ENCODE results near the gene TLE7. TPM values are rescaled to one million over a fixed set of nuclear protein-coding genes. Genes with fewer than 3 reads are reported as not detected.

Gene TLE7
- total RNA-seq, 1 experiment from 2014 or later: not detected

- Histone ChIP-seq H4K8ac (replicated peaks; ENCODE audit: insufficient read length, low read depth, low read length) (no peak overlapping the region), H2BK120ac (ENCODE audit: low read depth, low read length, poor library complexity, severe bottlenecking) (no peak overlapping the region), H3K18ac (ENCODE audit: insufficient read length, low read depth, low read length) (no peak overlapping the region), H2AK5ac (ENCODE audit: insufficient read length, low read length) (no peak overlapping the region), H3K4me1 (ENCODE audit: insufficient read depth, low read length) (no peaks in the 10 kb centered on the region), H3K56ac (ENCODE audit: insufficient read length, low read depth, low read length) (no peak overlapping the region), H3K23ac (ENCODE audit: insufficient read length, low read depth, low read length) (no peak overlapping the region), H3K9ac (ENCODE audit: extremely low read depth, insufficient read length, low read length) (no peak overlapping the region), H2BK12ac (ENCODE audit: insufficient read length, low read depth, low read length) (no peak overlapping the region), H3K23me2 (ENCODE audit: insufficient read length, low read depth, low read length, poor library complexity, severe bottlenecking) (peaks cover 6% of the 10 kb centered on the region), H3K14ac (ENCODE audit: insufficient read depth, low read length) (no peak overlapping the region; the same call in 1 of the 2 replicates), H4K91ac (ENCODE audit: insufficient read length, low read depth, low read length) (no peak overlapping the region), H3K4ac (ENCODE audit: low read depth, low read length) (no peak overlapping the region), H3T11ph (ENCODE audit: low read length) (no peak overlapping the region), H3K9me3 (ENCODE audit: control insufficient read depth, low read depth, low read length) (no peaks in the 10 kb centered on the region), H3K27me3 (ENCODE audit: insufficient read depth, low read length) (no peaks in the 10 kb centered on the region), H4K20me1 (ENCODE audit: control insufficient read depth, insufficient read depth, insufficient read length) (no peaks in the 10 kb centered on the region), H3K4me2 (ENCODE audit: insufficient read depth, insufficient read length, low read length) (no peak overlapping the region), H2AFZ (ENCODE audit: low read length) (no peak overlapping the region), H3K27ac (ENCODE audit: insufficient read length, low read depth, low read length) (no peak overlapping the region), H2BK20ac (ENCODE audit: low read depth, low read length, poor library complexity, severe bottlenecking) (no peak overlapping the region), H2BK5ac (ENCODE audit: insufficient read length, low read length) (no peak overlapping the region), H4K5ac (ENCODE audit: insufficient read length, low read depth, low read length) (no peak overlapping the region), H3K79me2 (ENCODE audit: insufficient read depth, low read length) (no peaks in the 10 kb centered on the region), H3K79me1 (ENCODE audit: insufficient read depth, low read depth, low read length, poor library complexity, severe bottlenecking) (no peaks in the 10 kb centered on the region), H2BK15ac (ENCODE audit: low read depth, low read length) (no peak overlapping the region)
- Mint-ChIP-seq H3K4me1 (peaks cover 8 to 9% of the 10 kb centered on the region in 2 experiments), H3K27ac (no peak overlapping the region), H3K9me3 (no peaks in the 10 kb centered on the region), H3K27me3 (ENCODE audit: low read depth) (peaks cover 24% of the 10 kb centered on the region), H3K36me3 (ENCODE audit: insufficient read depth in 1 of 3, low read depth in 3 of 3) (no peaks in the 10 kb centered on the region; a peak in 1 of 7 replicates), H3K4me3 (no peak overlapping the region)
- DNase-seq: no peak
- WGBS (ENCODE audit: extremely low coverage, insufficient read length, low lambda C conversion rate): no CpG with 5 or more reads among the region's 4 CpGs
- TF ChIP-seq, protein P1, sequence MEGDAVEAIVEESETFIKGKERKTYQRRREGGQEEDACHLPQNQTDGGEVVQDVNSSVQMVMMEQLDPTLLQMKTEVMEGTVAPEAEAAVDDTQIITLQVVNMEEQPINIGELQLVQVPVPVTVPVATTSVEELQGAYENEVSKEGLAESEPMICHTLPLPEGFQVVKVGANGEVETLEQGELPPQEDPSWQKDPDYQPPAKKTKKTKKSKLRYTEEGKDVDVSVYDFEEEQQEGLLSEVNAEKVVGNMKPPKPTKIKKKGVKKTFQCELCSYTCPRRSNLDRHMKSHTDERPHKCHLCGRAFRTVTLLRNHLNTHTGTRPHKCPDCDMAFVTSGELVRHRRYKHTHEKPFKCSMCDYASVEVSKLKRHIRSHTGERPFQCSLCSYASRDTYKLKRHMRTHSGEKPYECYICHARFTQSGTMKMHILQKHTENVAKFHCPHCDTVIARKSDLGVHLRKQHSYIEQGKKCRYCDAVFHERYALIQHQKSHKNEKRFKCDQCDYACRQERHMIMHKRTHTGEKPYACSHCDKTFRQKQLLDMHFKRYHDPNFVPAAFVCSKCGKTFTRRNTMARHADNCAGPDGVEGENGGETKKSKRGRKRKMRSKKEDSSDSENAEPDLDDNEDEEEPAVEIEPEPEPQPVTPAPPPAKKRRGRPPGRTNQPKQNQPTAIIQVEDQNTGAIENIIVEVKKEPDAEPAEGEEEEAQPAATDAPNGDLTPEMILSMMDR (conservative IDR thresholded peaks at IDR 0.05): no peak
These were observed 28.5 kb downstream of the TLE7 start for GRCh38 chr16:71413341-71413740.
